Astrocyte of the spinal cord (primary cell): ENCODE results near the gene LINC00305.
A peak's percentile ranks its signal among the peaks of the same experiment; 100 is the strongest.

ENCODE experiments used
- DNase-seq: peaks from one replicate; pipeline ENCODE4 v3.0.0; 2011; ENCODE audit warnings: low read depth, low spot score
- H3K4me3 ChIP-seq: 2 replicates; pipeline ENCODE4 v1.5.1; 2011; ENCODE audit warnings: low read depth, mild to moderate bottlenecking, low read length, moderate library complexity
- CTCF ChIP-seq: IDR thresholded peaks from 2 replicates; pipeline ENCODE4 v1.5.1; 2012; ENCODE audit warnings: low read depth, mild to moderate bottlenecking, low read length, inconsistent platforms
- in situ Hi-C: cut with HindIII; loops from 2 replicates; pipeline ENCODE4 v1.10.0; 2017; ENCODE audit warnings: low sequenced_read_pairs

Gene LINC00305

GRCh38 chr18:64149916-64150438 is 1.1 kb upstream of the LINC00305 start:
- H3K4me3 ChIP-seq: no peak overlapping the region
- in situ Hi-C loops: no loop called here
- no peak for TF ChIP-seq CTCF
- no peak for DNase-seq

- in situ Hi-C loops: no loop called here
- TF ChIP-seq CTCF: no peak
- H3K4me3 ChIP-seq: no peak overlapping the region
- no peak for DNase-seq
These were observed 6.0 kb downstream of the LINC00305 start for GRCh38 chr18:64142904-64143303.

GRCh38 chr18:64137914-64138313 is 11.0 kb downstream of the LINC00305 start:
- no peak for DNase-seq
- no peak overlapping the region for H3K4me3 ChIP-seq
- in situ Hi-C loops: no loop called here
- TF ChIP-seq CTCF: no peak

GRCh38 chr18:64134044-64134747 is 14.7 kb downstream of the LINC00305 start:
- in situ Hi-C loops: no loop called here
- TF ChIP-seq CTCF: no peak
- peak; percentile 69 for DNase-seq
- H3K4me3 ChIP-seq: no peak overlapping the region

- in situ Hi-C loops: no loop called here
- H3K4me3 ChIP-seq: no peak overlapping the region
- DNase-seq: no peak
- TF ChIP-seq CTCF: no peak
These were observed 16.0 kb downstream of the LINC00305 start for GRCh38 chr18:64132871-64133270.

- no peak for DNase-seq
- in situ Hi-C loops: no loop called here
- no peak for TF ChIP-seq CTCF
- no peak overlapping the region for H3K4me3 ChIP-seq
These were observed 17.6 kb downstream of the LINC00305 start for GRCh38 chr18:64131314-64131713.

- no peak for TF ChIP-seq CTCF
- no peak for DNase-seq
- no peak overlapping the region for H3K4me3 ChIP-seq
- in situ Hi-C loops: no loop called here
These were observed 21.7 kb downstream of the LINC00305 start for GRCh38 chr18:64127172-64127571.
